Measurements from ENCODE around the gene COX6B1. TPM values are rescaled to one million over a fixed set of nuclear protein-coding genes. Genes with fewer than 3 reads are reported as not detected.

COX6B1 gene
- total RNA-seq, 1 experiment from 2014 or later: 496 TPM

DNA sequence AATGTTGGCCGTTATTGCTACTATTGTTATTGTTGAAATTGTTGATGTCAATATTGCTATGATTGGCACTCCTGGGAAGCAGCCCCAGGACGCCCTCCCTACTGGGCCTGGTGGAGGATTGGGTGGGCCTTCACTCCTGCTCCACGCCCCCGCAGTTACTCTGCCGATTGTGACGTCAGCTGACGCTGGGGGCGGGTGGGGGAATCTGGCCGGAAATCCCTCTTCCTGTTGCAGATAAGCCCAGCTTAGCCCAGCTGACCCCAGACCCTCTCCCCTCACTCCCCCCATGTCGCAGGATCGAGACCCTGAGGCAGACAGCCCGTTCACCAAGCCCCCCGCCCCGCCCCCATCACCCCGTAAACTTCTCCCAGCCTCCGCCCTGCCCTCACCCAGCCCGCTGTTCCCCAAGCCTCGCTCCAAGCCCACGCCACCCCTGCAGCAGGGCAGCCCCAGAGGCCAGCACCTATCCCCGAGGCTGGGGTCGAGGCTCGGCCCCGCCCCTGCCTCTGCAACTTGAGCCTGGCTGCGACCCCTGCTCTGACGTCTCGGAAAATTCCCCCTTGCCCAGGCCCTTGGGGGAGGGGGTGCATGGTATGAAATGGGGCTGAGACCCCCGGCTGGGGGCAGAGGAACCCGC, 6.5 kb upstream of the COX6B1 start, which contains the start of gene ETV2:
TSS of gene ETV2 (plus strand) at position 231 of the 637 bp plus-strand sequence. CDS start 716 bp downstream, outside the sequence.
- Histone ChIP-seq H4K20me1 (ENCODE audit: insufficient read depth) (no peaks in the 10 kb centered on the region), H3K4me1 (ENCODE audit: control insufficient read depth in 1 of 2, insufficient read depth in 2 of 2, low read length in 2 of 2) (peaks cover 8 to 40% of the 10 kb centered on the region in 2 experiments; a peak in 3 of 4 replicates), H3K27me3 (ENCODE audit: insufficient read depth, low read length) (no peaks in the 10 kb centered on the region), H3K9ac (ENCODE audit: low read length) (no peak within 1 kb of the TSS), H3K9me2 (ENCODE audit: insufficient read depth) (no peaks in the 10 kb centered on the region), H3K4me2 (ENCODE audit: low read length) (peak within 1 kb of the TSS; percentile 99; the same call in 1 of the 2 replicates), H3K27ac (ENCODE audit: low read depth, low read length) (no peak within 1 kb of the TSS), H3K9me3 (ENCODE audit: control insufficient read depth in 1 of 2, insufficient read depth in 1 of 2, low read depth in 1 of 2, low read length in 2 of 2) (no peaks in the 10 kb centered on the region), H3K36me3 (ENCODE audit: control insufficient read depth in 1 of 2, insufficient read depth in 2 of 2, low read length in 2 of 2) (peaks cover 5 to 9% of the 10 kb centered on the region in 2 experiments; a peak in 2 of 4 replicates), H3K79me2 (ENCODE audit: insufficient read depth, low read length) (no peaks in the 10 kb centered on the region), H2AFZ (ENCODE audit: low read depth, low read length, poor library complexity, severe bottlenecking) (no peak within 1 kb of the TSS), H3K4me3 (replicated peaks in 1 of 2; ENCODE audit: low read depth in 1 of 2, low read length in 2 of 2) (no peak within 1 kb of the TSS)
- ChIA-PET CTCF (no interaction called here), POLR2A (no interaction called here), RAD21 (ENCODE audit: low non-redundant PET in 1 of 2, low total read pairs in 2 of 2, uncharacterized antibody in 2 of 2, unreplicated experiment in 2 of 2) (no interaction called here)
- ATAC-seq: no peak
- no peak for DNase-seq (ENCODE audit: low read depth, low spot score)
- TF ChIP-seq ELF1 (IDR thresholded peaks at IDR 0.05; ENCODE audit: borderline replicate concordance, low read depth) (no peak), RAD21 (IDR thresholded peaks at IDR 0.05; ENCODE audit: low read depth) (no peak)
- no TSS peak for BruUV-seq (replicated peaks)
- intact Hi-C loops (cut with micrococcal nuclease): no loop called here

GRCh38 chr19:35642312-35642711, 5.8 kb upstream of the COX6B1 start:
- Histone ChIP-seq H3K4me1 (ENCODE audit: control insufficient read depth in 1 of 2, insufficient read depth in 2 of 2, low read length in 2 of 2) (peaks cover 8 to 43% of the 10 kb centered on the region in 2 experiments; a peak in 3 of 4 replicates), H3K9me3 (ENCODE audit: control insufficient read depth in 1 of 2, insufficient read depth in 1 of 2, low read depth in 1 of 2, low read length in 2 of 2) (no peaks in the 10 kb centered on the region), H4K20me1 (ENCODE audit: insufficient read depth) (no peaks in the 10 kb centered on the region), H3K79me2 (ENCODE audit: insufficient read depth, low read length) (no peaks in the 10 kb centered on the region), H2AFZ (ENCODE audit: low read depth, low read length, poor library complexity, severe bottlenecking) (no peak overlapping the region), H3K9me2 (ENCODE audit: insufficient read depth) (no peaks in the 10 kb centered on the region), H3K4me2 (ENCODE audit: low read length) (peak overlapping the region; percentile 99; the same call in 1 of the 2 replicates), H3K9ac (ENCODE audit: low read length) (no peak overlapping the region), H3K27ac (ENCODE audit: low read depth, low read length) (no peak overlapping the region), H3K27me3 (ENCODE audit: insufficient read depth, low read length) (no peaks in the 10 kb centered on the region), H3K36me3 (ENCODE audit: control insufficient read depth in 1 of 2, insufficient read depth in 2 of 2, low read length in 2 of 2) (peaks cover 5% of the 10 kb centered on the region in 2 experiments; a peak in 2 of 4 replicates), H3K4me3 (replicated peaks in 1 of 2; ENCODE audit: low read depth in 1 of 2, low read length in 2 of 2) (no peak overlapping the region)
- TF ChIP-seq, protein P1, sequence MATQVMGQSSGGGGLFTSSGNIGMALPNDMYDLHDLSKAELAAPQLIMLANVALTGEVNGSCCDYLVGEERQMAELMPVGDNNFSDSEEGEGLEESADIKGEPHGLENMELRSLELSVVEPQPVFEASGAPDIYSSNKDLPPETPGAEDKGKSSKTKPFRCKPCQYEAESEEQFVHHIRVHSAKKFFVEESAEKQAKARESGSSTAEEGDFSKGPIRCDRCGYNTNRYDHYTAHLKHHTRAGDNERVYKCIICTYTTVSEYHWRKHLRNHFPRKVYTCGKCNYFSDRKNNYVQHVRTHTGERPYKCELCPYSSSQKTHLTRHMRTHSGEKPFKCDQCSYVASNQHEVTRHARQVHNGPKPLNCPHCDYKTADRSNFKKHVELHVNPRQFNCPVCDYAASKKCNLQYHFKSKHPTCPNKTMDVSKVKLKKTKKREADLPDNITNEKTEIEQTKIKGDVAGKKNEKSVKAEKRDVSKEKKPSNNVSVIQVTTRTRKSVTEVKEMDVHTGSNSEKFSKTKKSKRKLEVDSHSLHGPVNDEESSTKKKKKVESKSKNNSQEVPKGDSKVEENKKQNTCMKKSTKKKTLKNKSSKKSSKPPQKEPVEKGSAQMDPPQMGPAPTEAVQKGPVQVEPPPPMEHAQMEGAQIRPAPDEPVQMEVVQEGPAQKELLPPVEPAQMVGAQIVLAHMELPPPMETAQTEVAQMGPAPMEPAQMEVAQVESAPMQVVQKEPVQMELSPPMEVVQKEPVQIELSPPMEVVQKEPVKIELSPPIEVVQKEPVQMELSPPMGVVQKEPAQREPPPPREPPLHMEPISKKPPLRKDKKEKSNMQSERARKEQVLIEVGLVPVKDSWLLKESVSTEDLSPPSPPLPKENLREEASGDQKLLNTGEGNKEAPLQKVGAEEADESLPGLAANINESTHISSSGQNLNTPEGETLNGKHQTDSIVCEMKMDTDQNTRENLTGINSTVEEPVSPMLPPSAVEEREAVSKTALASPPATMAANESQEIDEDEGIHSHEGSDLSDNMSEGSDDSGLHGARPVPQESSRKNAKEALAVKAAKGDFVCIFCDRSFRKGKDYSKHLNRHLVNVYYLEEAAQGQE (IDR thresholded peaks at IDR 0.05; ENCODE audit: low read depth): no peak
- TF ChIP-seq EGR1 (IDR thresholded peaks at IDR 0.05; ENCODE audit: low read depth) (no peak), RAD21 (IDR thresholded peaks at IDR 0.05; ENCODE audit: low read depth) (no peak), ZBTB33 (IDR thresholded peaks at IDR 0.05; ENCODE audit: extremely low read depth, insufficient replicate concordance, low read length) (no peak), CTCF (IDR thresholded peaks at IDR 0.05 in 2 of 3, conservative IDR thresholded peaks at IDR 0.05 in 1 of 3; ENCODE audit: borderline replicate concordance in 1 of 3, insufficient read depth in 1 of 3, low read depth in 2 of 3, low read length in 2 of 3) (no peak), JUND (IDR thresholded peaks at IDR 0.05) (no peak), SP1 (IDR thresholded peaks at IDR 0.05; ENCODE audit: low read depth) (no peak), CBX3 (IDR thresholded peaks at IDR 0.05; ENCODE audit: low read depth) (no peak)
- DNase-seq (ENCODE audit: low read depth, low spot score) (no peak), ATAC-seq (no peak)
- POLR2A ChIA-PET: no interaction called here
- BruUV-seq (replicated peaks): no TSS peak
- RAD21 ChIA-PET (ENCODE audit: low non-redundant PET in 1 of 2, low total read pairs in 2 of 2, uncharacterized antibody in 2 of 2, unreplicated experiment in 2 of 2): no interaction called here
- intact Hi-C loops (cut with micrococcal nuclease): no loop called here
- CTCF ChIA-PET: no interaction called here

All from HCT116 (cell line).